B cell (primary cell): Measurements from ENCODE around the gene ELF4. TPM values are rescaled to one million over a fixed set of nuclear protein-coding genes. Genes with fewer than 3 reads are reported as not detected.

Experiments
- ATAC-seq: fragments of 200-7000 bp; cut with Tn5 transposase; one replicate; pipeline ENCODE4 v1.10.0; 2021; ENCODE audit warnings: low read depth, mild to moderate bottlenecking, moderate number of reproducible peaks, moderate library complexity
- CTCF ChIA-PET: fragments of 350-600 bp; sonication (Branson Sonifier 250); formaldehyde crosslinking; loops from one replicate; lab custom pipeline; 2021; ENCODE audit warnings: antibody characterized with exemption, inconsistent platforms; lab: Charles Lee
- POLR2A ChIA-PET: fragments of 350-600 bp; sonication (Branson Sonifier 250); formaldehyde crosslinking; loops from one replicate; lab custom pipeline; 2021; ENCODE audit warnings: antibody characterized with exemption; lab: Charles Lee
- DNase-seq: peaks from one replicate; pipeline ENCODE4 v3.0.0; 2013
- H2AFZ ChIP-seq: 2 replicates; pipeline ENCODE4 v1.6.1; 2012; ENCODE audit warnings: mild to moderate bottlenecking, low read depth, low read length; ENCODE audit not compliant: insufficient read depth, poor library complexity, severe bottlenecking
- H3K27ac ChIP-seq, 2 donors: 1 replicate in 1 of 2; 2 replicates in 1 of 2; pipeline ENCODE4 v1.5.1; 2012 to 2013; ENCODE audit warnings: low read length in 2 of 2, mild to moderate bottlenecking in 2 of 2, moderate library complexity in 1 of 2
- H3K27me3 ChIP-seq, 4 experiments: fragments of 200-600 bp in 1 of 4; sonication (generic) in 1 of 4; replicated peaks in 1 of 4; 1 replicate in 2 of 4; 2 replicates in 2 of 4; pipeline versions ENCODE4 v1.6.1 to v1.7.0; 2013 to 2016; ENCODE audit warnings: low read length in 3 of 4, mild to moderate bottlenecking in 2 of 4, mixed read lengths in 1 of 4, moderate library complexity in 1 of 4; ENCODE audit not compliant: insufficient read depth in 4 of 4, control insufficient read depth in 3 of 4; ENCODE audit errors: control extremely low read depth in 1 of 4
- H3K36me3 ChIP-seq, 2 experiments: replicated peaks in 1 of 2; 1 replicate in 1 of 2; 2 replicates in 1 of 2; pipeline versions ENCODE4 v1.6.1 to v1.7.1; 2013; ENCODE audit warnings: low read length in 1 of 2; ENCODE audit not compliant: insufficient read depth in 2 of 2, control insufficient read depth in 1 of 2; ENCODE audit errors: control extremely low read depth in 1 of 2, extremely low read depth in 1 of 2
- H3K4me1 ChIP-seq, 2 donors: fragments of 200-600 bp in 1 of 2; sonication (generic) in 1 of 2; 1 replicate in 1 of 2; 2 replicates in 1 of 2; pipeline versions ENCODE4 v1.5.1 to v1.6.1; 2013 to 2017; ENCODE audit warnings: low read length in 2 of 2; ENCODE audit not compliant: control insufficient read depth in 2 of 2, insufficient read depth in 2 of 2
- H3K4me2 ChIP-seq: replicated peaks from 2 replicates; pipeline ENCODE3; 2012; ENCODE audit warnings: mild to moderate bottlenecking, low read depth, low read length; ENCODE audit not compliant: poor library complexity, severe bottlenecking
- H3K4me3 ChIP-seq, 5 experiments: fragments of 200-600 bp in 1 of 5; sonication (generic) in 1 of 5; 1 replicate in 3 of 5; 2 replicates in 2 of 5; pipeline versions ENCODE4 v1.5.1 to v1.7.0; 2011 to 2016; ENCODE audit warnings: low read length in 4 of 5, mild to moderate bottlenecking in 4 of 5, low read depth in 2 of 5, control low read depth in 1 of 5, moderate library complexity in 1 of 5; ENCODE audit not compliant: insufficient read depth in 1 of 5; ENCODE audit errors: control extremely low read depth in 1 of 5, extremely low read depth in 1 of 5
- H3K79me2 ChIP-seq: fragments of 200-600 bp; sonication (generic); one replicate; pipeline ENCODE4 v1.6.0; 2016; ENCODE audit warnings: low read length; ENCODE audit not compliant: control insufficient read depth, insufficient read depth
- H3K9ac ChIP-seq: fragments of 200-600 bp; sonication (generic); 2 replicates; pipeline ENCODE4 v1.6.1; 2017; ENCODE audit warnings: mild to moderate bottlenecking, low read length, moderate library complexity
- H3K9me3 ChIP-seq, 3 donors: one replicate each; pipeline versions ENCODE4 v1.6.1 to v1.7.1; 2013; ENCODE audit warnings: low read length in 2 of 3; ENCODE audit not compliant: control insufficient read depth in 2 of 3, insufficient read depth in 1 of 3; ENCODE audit errors: control extremely low read depth in 1 of 3
- H4K20me1 ChIP-seq: 2 replicates; pipeline ENCODE4 v1.6.0; 2012; ENCODE audit warnings: mild to moderate bottlenecking, low read length; ENCODE audit not compliant: insufficient read depth, control insufficient read depth, poor library complexity, severe bottlenecking
- H3K27ac Mint-ChIP-seq: one replicate; pipeline ENCODE4 v1.8.0; 2021; ENCODE audit warnings: mixed read lengths
- H3K27me3 Mint-ChIP-seq: one replicate; pipeline ENCODE4 v1.8.0; 2021; ENCODE audit warnings: mixed read lengths
- H3K4me1 Mint-ChIP-seq: one replicate; pipeline ENCODE4 v1.8.0; 2021; ENCODE audit warnings: mixed read lengths
- H3K4me3 Mint-ChIP-seq: one replicate; pipeline ENCODE4 v1.8.0; 2021; ENCODE audit warnings: mixed read lengths
- H3K9me3 Mint-ChIP-seq: one replicate; pipeline ENCODE4 v1.8.0; 2022; ENCODE audit warnings: mixed read lengths; ENCODE audit not compliant: insufficient read depth
- CTCF ChIP-seq: fragments of 200-600 bp; IDR thresholded peaks from one replicate; pipeline ENCODE4 v1.8.0; 2022; ENCODE audit warnings: antibody characterized with exemption, mild to moderate bottlenecking
- EZH2 ChIP-seq: IDR thresholded peaks from 2 replicates; pipeline ENCODE4 v1.6.1; 2012; ENCODE audit warnings: borderline replicate concordance, low read depth, mild to moderate bottlenecking, moderate library complexity, low read length; ENCODE audit not compliant: insufficient read depth, poor library complexity, severe bottlenecking
- WGBS: methylation state at CpG from one replicate; pipeline ENCODE4 v1.1.5; 2013; ENCODE audit warnings: missing lambda C conversion rate; ENCODE audit not compliant: insufficient coverage; 5-methylcytosine and 5-hydroxymethylcytosine counted together
- intact Hi-C: fragments of 100-400 bp; cut with micrococcal nuclease; formaldehyde crosslinking; loops from one replicate; pipeline ENCODE4 v1.10.0; 2022
- polyA plus RNA-seq: library from polyadenylated mRNA; depleted of rRNA; stranded (reverse); fragments of >200 nt; gene quantifications from 2 replicates; pipeline ENCODE4 v1.2.3, GENCODE V29; 2012
- total RNA-seq, 2 donors: library from RNA; stranded (reverse); fragments of 120-200 nt in 1 of 2; gene quantifications; 1 replicate in 1 of 2; 2 replicates in 1 of 2; pipeline versions ENCODE4 v1.2.3 to v1.2.4, GENCODE V29; 2013 to 2022

The ELF4 gene
- total and polyA plus RNA-seq, 2 donors (not counting 1 experiment from before 2014, with no cell fraction given): 24.7 to 26.3 TPM

- peaks cover 29% of the 10 kb centered on the region for H4K20me1 ChIP-seq
- POLR2A ChIA-PET: interaction anchor here (1.3 kb wide), 1 partner anchor 15 kb away, joined by 3 read pairs; no protein-coding TSS in a partner anchor
- peak overlapping the region; percentile 50 for H3K27ac Mint-ChIP-seq
- no peak overlapping the region for H2AFZ ChIP-seq
- no peak overlapping the region for H3K4me2 ChIP-seq
- H3K9ac ChIP-seq: no peak overlapping the region
- CTCF ChIA-PET: interaction anchor here (1.7 kb wide), 1 partner anchor 20 kb away, joined by 4 read pairs; no protein-coding TSS in a partner anchor
- H3K79me2 ChIP-seq: peaks cover 90% of the 10 kb centered on the region
- intact Hi-C loops: no loop called here
- no peaks in the 10 kb centered on the region for H3K9me3 ChIP-seq
- H3K27me3 ChIP-seq: no peaks in the 10 kb centered on the region
- WGBS: 75% methylated on average over 3 of the region's 5 CpGs
- no peak for DNase-seq
- no peak for ATAC-seq
- no peaks in the 10 kb centered on the region for H3K27me3 Mint-ChIP-seq
- H3K36me3 ChIP-seq: no peaks in the 10 kb centered on the region
- peaks cover 14 to 35% of the 10 kb centered on the region in 2 donors for H3K4me1 ChIP-seq
- H3K4me3 ChIP-seq: no peak overlapping the region
- TF ChIP-seq CTCF (no peak), EZH2 (no peak)
- no peak overlapping the region for H3K4me3 Mint-ChIP-seq
- no peaks in the 10 kb centered on the region for H3K9me3 Mint-ChIP-seq
- peaks cover 61% of the 10 kb centered on the region for H3K4me1 Mint-ChIP-seq
- H3K27ac ChIP-seq: no peak overlapping the region
Measured at GRCh38 chrX:130100180-130100579, 10.1 kb downstream of the ELF4 start.

- H3K27me3 ChIP-seq: no peaks in the 10 kb centered on the region
- no peaks in the 10 kb centered on the region for H3K9me3 ChIP-seq
- WGBS: 77% methylated on average over 3 of the region's 5 CpGs
- no peak for TF ChIP-seq CTCF
- no peak for TF ChIP-seq EZH2
- DNase-seq (no peak), ATAC-seq (no peak)
- ChIA-PET POLR2A (no interaction called here), CTCF (interaction anchor here (1.0 to 1.2 kb wide), 2 partner anchors 9 to 64 kb away, joined by 3 read pairs; no protein-coding TSS in a partner anchor)
- H4K20me1 ChIP-seq: peaks cover 35% of the 10 kb centered on the region
- peaks cover 16 to 33% of the 10 kb centered on the region in 2 donors for H3K4me1 ChIP-seq
- H3K36me3 ChIP-seq: no peaks in the 10 kb centered on the region
- Mint-ChIP-seq H3K9me3 (no peaks in the 10 kb centered on the region), H3K27me3 (no peaks in the 10 kb centered on the region), H3K4me1 (peaks cover 57% of the 10 kb centered on the region), H3K27ac (peak overlapping the region; percentile 42), H3K4me3 (peak overlapping the region; percentile 14)
- H2AFZ ChIP-seq: no peak overlapping the region
- peaks cover 79% of the 10 kb centered on the region for H3K79me2 ChIP-seq
- intact Hi-C loops: no loop called here
- peak overlapping the region; percentile 19 for H3K4me2 ChIP-seq
- H3K27ac ChIP-seq: peak overlapping the region in 1 of 2 donors; percentile 48
- H3K4me3 ChIP-seq: no peak overlapping the region
- no peak overlapping the region for H3K9ac ChIP-seq
Measured at GRCh38 chrX:130098210-130098552, 12.1 kb downstream of the ELF4 start.
